HEK293T (cell line): ENCODE data around the gene TPSG1.

Experiments used
- CTCF ChIA-PET: fragments of 350-600 bp; formaldehyde crosslinking; extraction: SDS; loops from one replicate; lab custom pipeline; 2021; ENCODE audit warnings: antibody characterized with exemption, inconsistent platforms; lab: Yijun Ruan, JAX
- POLR2A ChIA-PET: fragments of 350-600 bp; formaldehyde crosslinking; extraction: SDS; loops from one replicate; lab custom pipeline; 2020; ENCODE audit warnings: antibody characterized with exemption, inconsistent platforms; lab: Yijun Ruan, JAX
- DNase-seq: peaks from one replicate; pipeline ENCODE4 v3.0.0; 2012; ENCODE audit warnings: mixed read lengths; ENCODE audit errors: extremely low spot score
- ARNT ChIP-seq: fragments of 450-650 bp; IDR thresholded peaks from 2 replicates; pipeline ENCODE4 v1.6.1; 2017; ENCODE audit warnings: mild to moderate bottlenecking
- BHLHE40 ChIP-seq: fragments of 450-650 bp; IDR thresholded peaks from 2 replicates; pipeline ENCODE4 v1.6.1; 2016; ENCODE audit warnings: mild to moderate bottlenecking, moderate library complexity, borderline replicate concordance
- CTBP1 ChIP-seq: fragments of 450-650 bp; IDR thresholded peaks from 2 replicates; pipeline ENCODE4 v1.6.1; 2016; ENCODE audit warnings: borderline replicate concordance
- ELF4 ChIP-seq: fragments of 450-650 bp; IDR thresholded peaks from 2 replicates; pipeline ENCODE4 v1.6.1; 2017; ENCODE audit warnings: antibody characterized with exemption
- FOXA1 ChIP-seq: fragments of 450-650 bp; IDR thresholded peaks from 2 replicates; pipeline ENCODE4 v1.6.1; 2016; ENCODE audit warnings: mild to moderate bottlenecking
- FOXK2 ChIP-seq: fragments of 450-650 bp; IDR thresholded peaks from 2 replicates; pipeline ENCODE4 v1.6.1; 2016; ENCODE audit warnings: mild to moderate bottlenecking
- FOXM1 ChIP-seq: fragments of 450-650 bp; IDR thresholded peaks from 2 replicates; pipeline ENCODE4 v1.6.1; 2017; ENCODE audit warnings: mild to moderate bottlenecking, borderline replicate concordance
- HDGF ChIP-seq: fragments of 450-650 bp; IDR thresholded peaks from 2 replicates; pipeline ENCODE4 v1.6.1; 2017; ENCODE audit warnings: antibody characterized with exemption, borderline replicate concordance
- L3MBTL2 ChIP-seq: fragments of 450-650 bp; conservative IDR thresholded peaks from 2 replicates; pipeline ENCODE4 v1.6.1; 2016; ENCODE audit warnings: mild to moderate bottlenecking
- LEF1 ChIP-seq: fragments of 450-650 bp; IDR thresholded peaks from 2 replicates; pipeline ENCODE4 v1.6.1; 2017; ENCODE audit warnings: mild to moderate bottlenecking, borderline replicate concordance
- NFRKB ChIP-seq: fragments of 450-650 bp; IDR thresholded peaks from 2 replicates; pipeline ENCODE4 v1.6.1; 2016; ENCODE audit warnings: mild to moderate bottlenecking, moderate library complexity
- PKNOX1 ChIP-seq: fragments of 450-650 bp; IDR thresholded peaks from 2 replicates; pipeline ENCODE4 v1.6.1; 2016
- SP1 ChIP-seq: fragments of 450-650 bp; IDR thresholded peaks from 2 replicates; pipeline ENCODE4 v1.6.1; 2017
- SUZ12 ChIP-seq: fragments of 450-650 bp; IDR thresholded peaks from 2 replicates; pipeline ENCODE4 v1.6.1; 2016; ENCODE audit warnings: mild to moderate bottlenecking
- TARDBP ChIP-seq: fragments of 450-650 bp; IDR thresholded peaks from 2 replicates; pipeline ENCODE4 v1.6.1; 2016
- ZNF384 ChIP-seq: fragments of 450-650 bp; IDR thresholded peaks from 2 replicates; pipeline ENCODE4 v1.6.1; 2016

The TPSG1 gene

GRCh38 chr16:1174477-1175357, 50.4 kb downstream of the TPSG1 start:
- CTCF ChIA-PET: no interaction called here
- DNase-seq: no peak
- TF ChIP-seq HDGF (no peak), ZNF384 (no peak), TARDBP (no peak), NFRKB (no peak), SUZ12 (no peak), FOXM1 (no peak), BHLHE40 (no peak), PKNOX1 (no peak)
- POLR2A ChIA-PET: no interaction called here

- TF ChIP-seq SUZ12: no peak
- TF ChIP-seq TARDBP: no peak
- TF ChIP-seq LEF1: no peak
- no peak for TF ChIP-seq FOXA1
- no peak for TF ChIP-seq ELF4
- no peak for TF ChIP-seq SP1
- no peak for TF ChIP-seq HDGF
- no peak for TF ChIP-seq PKNOX1
- TF ChIP-seq FOXM1: no peak
- no peak for TF ChIP-seq NFRKB
- no peak for TF ChIP-seq FOXK2
- TF ChIP-seq CTBP1: no peak
- no peak for TF ChIP-seq BHLHE40
- TF ChIP-seq L3MBTL2: no peak
- no peak for TF ChIP-seq ZNF384
- no peak for TF ChIP-seq ARNT
- DNase-seq: no peak
- ChIA-PET CTCF (no interaction called here), POLR2A (no interaction called here)
Observed at GRCh38 chr16:1173788-1174451, 51.1 kb downstream of the TPSG1 start.

- DNase-seq: no peak
Observed at GRCh38 chr16:1172651-1173050, 52.4 kb downstream of the TPSG1 start.

GRCh38 chr16:1171854-1172428, 53.1 kb downstream of the TPSG1 start:
- POLR2A ChIA-PET: no interaction called here
- DNase-seq: no peak
- no peak for TF ChIP-seq ARNT
- TF ChIP-seq TARDBP: no peak
- CTCF ChIA-PET: no interaction called here

More at GRCh38 chr16:1172651-1173050, 52.4 kb downstream of the TPSG1 start:
- ChIA-PET POLR2A (no interaction called here), CTCF (interaction anchor here (0.7 kb wide), 1 partner anchor 8 kb away, joined by 3 read pairs; no protein-coding TSS in a partner anchor)
- TF ChIP-seq L3MBTL2 (no peak), SUZ12 (no peak), CTBP1 (no peak), FOXM1 (no peak), LEF1 (no peak), FOXA1 (no peak), ARNT (no peak), FOXK2 (no peak), ELF4 (no peak), PKNOX1 (no peak), HDGF (no peak), TARDBP (no peak), NFRKB (no peak), ZNF384 (no peak), BHLHE40 (no peak)
